IMR-90 (cell line): ENCODE measurements around the gene FAM20C. TPM values are rescaled to one million over a fixed set of nuclear protein-coding genes. Genes with fewer than 3 reads are reported as not detected.

ENCODE experiments used
- ATAC-seq: fragments of 200-7000 bp; cut with Tn5 transposase; 2 replicates; pipeline ENCODE4 v1.9.1; 2020; ENCODE audit warnings: low read depth, mild to moderate bottlenecking, moderate library complexity
- BruUV-seq: library from RNA; stranded (reverse); fragments of 400-500 nt; replicated peaks from 2 replicates; lab custom pipeline; 2021; lab: Mats Ljungman, UMichigan
- CTCF ChIA-PET: fragments of 300-600 bp; formaldehyde crosslinking; extraction: SDS; loops from one replicate; lab custom pipeline; 2021; ENCODE audit warnings: antibody characterized with exemption; lab: Yijun Ruan, JAX
- POLR2A ChIA-PET: fragments of 300-600 bp; sonication (Branson Sonifier 250); formaldehyde crosslinking; loops from one replicate; lab custom pipeline; 2022; ENCODE audit warnings: antibody characterized with exemption; ENCODE audit not compliant: unreplicated experiment; lab: Charles Lee
- DNase-seq: peaks from one replicate; pipeline ENCODE4 v3.0.0; 2013
- H2AFZ ChIP-seq: replicated peaks from 2 replicates; pipeline ENCODE3; 2013; ENCODE audit warnings: low read length, mild to moderate bottlenecking; ENCODE audit not compliant: poor library complexity
- H2AK5ac ChIP-seq: 2 replicates; pipeline ENCODE4 v1.6.1; 2013; ENCODE audit warnings: low read depth, low read length, inconsistent platforms
- H2AK9ac ChIP-seq: replicated peaks from 2 replicates; pipeline ENCODE3; 2013; ENCODE audit warnings: mild to moderate bottlenecking, low read depth, low read length, moderate library complexity; ENCODE audit not compliant: poor library complexity
- H2BK120ac ChIP-seq: 2 replicates; pipeline ENCODE4 v1.6.1; 2013; ENCODE audit warnings: low read depth, low read length, inconsistent platforms
- H2BK15ac ChIP-seq: 3 replicates; pipeline ENCODE4 v1.6.1; 2013; ENCODE audit warnings: low read depth, low read length, inconsistent platforms
- H2BK20ac ChIP-seq: 2 replicates; pipeline ENCODE4 v1.6.1; 2013; ENCODE audit warnings: low read depth, mild to moderate bottlenecking, inconsistent platforms, low read length, moderate library complexity
- H2BK5ac ChIP-seq: 2 replicates; pipeline ENCODE4 v1.6.1; 2013; ENCODE audit warnings: mild to moderate bottlenecking, low read depth, low read length, inconsistent platforms; ENCODE audit not compliant: poor library complexity, severe bottlenecking
- H3K14ac ChIP-seq: replicated peaks from 2 replicates; pipeline ENCODE4 v1.6.1; 2013; ENCODE audit warnings: low read depth, low read length, inconsistent platforms
- H3K18ac ChIP-seq: 2 replicates; pipeline ENCODE4 v1.6.1; 2013; ENCODE audit warnings: low read depth, low read length, control low read depth
- H3K23ac ChIP-seq: 2 replicates; pipeline ENCODE4 v1.6.1; 2013; ENCODE audit warnings: low read depth, low read length, inconsistent platforms
- H3K27ac ChIP-seq: 2 replicates; pipeline ENCODE4 v1.5.1; 2013; ENCODE audit warnings: mild to moderate bottlenecking, control low read depth, low read length; ENCODE audit not compliant: insufficient read depth
- H3K27me3 ChIP-seq: 2 replicates; pipeline ENCODE4 v1.6.1; 2013; ENCODE audit warnings: low read length; ENCODE audit not compliant: control insufficient read depth, insufficient read depth
- H3K36me3 ChIP-seq: 2 replicates; pipeline ENCODE4 v1.6.1; 2013; ENCODE audit warnings: low read length, mixed read lengths; ENCODE audit not compliant: control insufficient read depth, insufficient read depth
- H3K4ac ChIP-seq: 2 replicates; pipeline ENCODE4 v1.6.1; 2013; ENCODE audit warnings: low read depth, low read length, inconsistent platforms
- H3K4me1 ChIP-seq: 2 replicates; pipeline ENCODE4 v1.6.1; 2013; ENCODE audit warnings: low read length, mixed read lengths; ENCODE audit not compliant: control insufficient read depth, insufficient read depth
- H3K4me2 ChIP-seq: 2 replicates; pipeline ENCODE4 v1.6.1; 2013; ENCODE audit warnings: low read depth, mild to moderate bottlenecking, control low read depth, low read length, moderate library complexity
- H3K4me3 ChIP-seq: 2 replicates; pipeline ENCODE4 v1.5.1; 2013; ENCODE audit warnings: low read depth, mild to moderate bottlenecking, control low read depth, low read length, moderate library complexity; ENCODE audit not compliant: insufficient read depth
- H3K56ac ChIP-seq: 2 replicates; pipeline ENCODE4 v1.6.1; 2013; ENCODE audit warnings: low read length, inconsistent platforms; ENCODE audit not compliant: insufficient read depth; ENCODE audit errors: extremely low read depth
- H3K79me1 ChIP-seq, 2 experiments: 2 replicates each; pipeline ENCODE4 v1.6.1; 2013; ENCODE audit warnings: low read length in 2 of 2, inconsistent platforms in 1 of 2, low read depth in 1 of 2
- H3K9ac ChIP-seq: 2 replicates; pipeline ENCODE4 v1.6.1; 2013; ENCODE audit warnings: low read depth, low read length, control low read depth
- H3K9me1 ChIP-seq: 2 replicates; pipeline ENCODE4 v1.6.1; 2013; ENCODE audit warnings: low read length, inconsistent platforms; ENCODE audit not compliant: insufficient read depth
- H3K9me3 ChIP-seq: 2 replicates; pipeline ENCODE4 v1.6.1; 2013; ENCODE audit warnings: low read length; ENCODE audit not compliant: control insufficient read depth, insufficient read depth
- H4K20me1 ChIP-seq: 2 replicates; pipeline ENCODE4 v1.6.1; 2013; ENCODE audit warnings: low read length, inconsistent platforms; ENCODE audit not compliant: insufficient read depth
- H4K5ac ChIP-seq: 2 replicates; pipeline ENCODE4 v1.6.1; 2013; ENCODE audit warnings: mild to moderate bottlenecking, low read depth, low read length, control low read depth
- H4K8ac ChIP-seq, 2 experiments: 2 replicates each; pipeline ENCODE4 v1.6.1; 2013; ENCODE audit warnings: low read depth in 2 of 2, low read length in 2 of 2, control low read depth in 1 of 2, inconsistent platforms in 1 of 2
- H4K91ac ChIP-seq: 2 replicates; pipeline ENCODE4 v1.6.1; 2013; ENCODE audit warnings: low read depth, low read length, inconsistent platforms; ENCODE audit not compliant: insufficient read depth
- BHLHE40 ChIP-seq: fragments of 150-350 bp; IDR thresholded peaks from 2 replicates; pipeline ENCODE4 v1.6.1; 2016; ENCODE audit warnings: mild to moderate bottlenecking, low read depth, low read length
- CEBPB ChIP-seq: IDR thresholded peaks from 2 replicates; pipeline ENCODE4 v1.6.1; 2012; ENCODE audit warnings: low read depth, low read length, improper control_type of control experiment
- CHD1 ChIP-seq: IDR thresholded peaks from 2 replicates; pipeline ENCODE4 v1.6.1; 2012; ENCODE audit warnings: low read depth, low read length, improper control_type of control experiment
- CTCF ChIP-seq: conservative IDR thresholded peaks from 2 replicates; pipeline ENCODE4 v1.5.1; 2012; ENCODE audit warnings: mild to moderate bottlenecking, low read depth, low read length, improper control_type of control experiment
- FOS ChIP-seq: fragments of 150-350 bp; IDR thresholded peaks from 2 replicates; pipeline ENCODE4 v1.6.1; 2016; ENCODE audit warnings: low read depth, low read length
- MAZ ChIP-seq: IDR thresholded peaks from 2 replicates; pipeline ENCODE4 v1.6.1; 2012; ENCODE audit warnings: low read depth, mild to moderate bottlenecking, low read length, improper control_type of control experiment, moderate library complexity, borderline replicate concordance
- MXI1 ChIP-seq: IDR thresholded peaks from 2 replicates; pipeline ENCODE4 v1.6.1; 2012; ENCODE audit warnings: low read depth, mild to moderate bottlenecking, low read length, moderate library complexity, borderline replicate concordance
- POLR2A ChIP-seq: IDR thresholded peaks from 2 replicates; pipeline ENCODE4 v1.6.1; 2012; ENCODE audit warnings: mild to moderate bottlenecking, low read depth, low read length
- RAD21 ChIP-seq: IDR thresholded peaks from 2 replicates; pipeline ENCODE4 v1.6.1; 2012; ENCODE audit warnings: low read length, improper control_type of control experiment
- RFX5 ChIP-seq: IDR thresholded peaks from 2 replicates; pipeline ENCODE4 v1.8.0; 2012; ENCODE audit warnings: low read depth, mild to moderate bottlenecking, low read length, moderate library complexity
- USF2 ChIP-seq: fragments of 150-350 bp; IDR thresholded peaks from 2 replicates; pipeline ENCODE4 v1.6.1; 2017; ENCODE audit warnings: mild to moderate bottlenecking, antibody characterized with exemption, low read length, low read depth
- WGBS, 2 experiments: methylation state at CpG; one replicate each; pipeline versions ENCODE4 v1.1.5 to v1.1.7; 2013; ENCODE audit warnings: missing lambda C conversion rate in 2 of 2; ENCODE audit not compliant: insufficient read length in 1 of 2; ENCODE audit errors: extremely low coverage in 2 of 2; 5-methylcytosine and 5-hydroxymethylcytosine counted together
- dilution Hi-C: fragments of 300-500 bp; cut with HindIII; formaldehyde crosslinking; loops from one replicate; pipeline ENCODE4 v1.14.3; 2018; ENCODE audit warnings: low sequenced_read_pairs; ENCODE audit not compliant: unreplicated experiment
- in situ Hi-C: fragments of 300-500 bp; cut with MboI; formaldehyde crosslinking; loops from 3 replicates; pipeline ENCODE4 v1.14.3; 2019; ENCODE audit warnings: low sequenced_read_pairs, inconsistent platforms, mixed read lengths
- intact Hi-C: fragments of 100-400 bp; cut with micrococcal nuclease; formaldehyde crosslinking; loops from 2 replicates; pipeline ENCODE4 v1.10.0; 2022
- polyA plus RNA-seq, 3 experiments: library from polyadenylated mRNA; depleted of rRNA; stranded (reverse); fragments of >200 nt; gene quantifications; 2 replicates each; pipeline ENCODE4 v1.2.3, GENCODE V29; 2012; ENCODE audit warnings: low replicate concordance in 1 of 3
- total RNA-seq: library from RNA; depleted of rRNA; stranded (reverse); fragments of >200 nt; gene quantifications from 2 replicates; pipeline ENCODE4 v1.2.3, GENCODE V29; 2012

FAM20C gene
- total and polyA plus RNA-seq, 2 of the 4 experiments (the other 2 are of a cell fraction), result 7.7 to 36.6 TPM

- intact Hi-C loops, result no loop called here
- ATAC-seq (peak; percentile 96), DNase-seq (peak; percentile 99)
- Histone ChIP-seq H2AK5ac (peak overlapping the region; percentile 65; the same call in 1 of the 2 replicates), H3K36me3 (no peaks in the 10 kb centered on the region), H2BK5ac (peak overlapping the region; percentile 92), H3K27me3 (no peaks in the 10 kb centered on the region), H4K91ac (peak overlapping the region; percentile 92), H2AK9ac (peak overlapping the region; percentile 92), H3K4ac (peak overlapping the region; percentile 95), H3K18ac (peak overlapping the region; percentile 86), H3K56ac (peak overlapping the region; percentile 87), H3K9me1 (peaks cover 5% of the 10 kb centered on the region), H2AFZ (peak overlapping the region; percentile 96), H3K79me1 (peaks cover 0 to 6% of the 10 kb centered on the region in 2 experiments; a peak in 2 of 4 replicates), H2BK15ac (no peak overlapping the region; the same call in 2 of the 3 replicates), H4K5ac (peak overlapping the region; percentile 96), H2BK20ac (no peak overlapping the region), H4K20me1 (no peaks in the 10 kb centered on the region), H2BK120ac (peak overlapping the region; percentile 79), H3K9ac (peak overlapping the region; percentile 91), H3K4me1 (peaks cover 7% of the 10 kb centered on the region), H3K9me3 (no peaks in the 10 kb centered on the region), H3K4me2 (peak overlapping the region; percentile 76), H3K23ac (peak overlapping the region; percentile 68; the same call in 1 of the 2 replicates), H3K27ac (peak overlapping the region; percentile 91), H3K4me3 (peak overlapping the region; percentile 78), H4K8ac (peak overlapping the region; percentile 55 to 97), H3K14ac (peak overlapping the region; percentile 95)
- ChIA-PET CTCF (no interaction called here), POLR2A (interaction anchor here (0.6 kb wide), 1 partner anchor 36 kb away, joined by 5 read pairs; no protein-coding TSS in a partner anchor)
- dilution Hi-C loops, result no loop called here
- WGBS, 2 experiments, result 2% methylated on average over 21 of the region's 74 CpGs; no CpG with 5 or more reads in 1 of the 2 experiments
- no TSS peak for BruUV-seq
- no peak for TF ChIP-seq CTCF
- TF ChIP-seq CHD1, result no peak
- peak; percentile 54; the same call in 1 of the 2 replicates for TF ChIP-seq MXI1
- TF ChIP-seq POLR2A, result peak; percentile 79
- TF ChIP-seq RAD21, result no peak
- no peak for TF ChIP-seq RFX5
- TF ChIP-seq BHLHE40, result no peak
- peak; percentile 2; the same call in 1 of the 2 replicates for TF ChIP-seq FOS
- TF ChIP-seq CEBPB, result peak; percentile 89
- peak; percentile 85 for TF ChIP-seq MAZ
- peak; percentile 93 for TF ChIP-seq USF2
- in situ Hi-C loops, result no loop called here
Measured at GRCh38 chr7:148932-149790, 43.2 kb upstream of the FAM20C start.
